Mesothelial cell of epicardium (in vitro differentiated cells): Measurements from ENCODE around the gene ETNK2. TPM values are rescaled to one million over a fixed set of nuclear protein-coding genes. Genes with fewer than 3 reads are reported as not detected.

Experiments
- DNase-seq, 2 experiments: peaks; one replicate each; pipeline ENCODE4 v3.0.0; 2021; ENCODE audit warnings: low spot score in 2 of 2; ENCODE audit not compliant: unreplicated experiment in 2 of 2
- H3K27ac Mint-ChIP-seq: 2 replicates; pipeline ENCODE4 v1.8.0; 2021; ENCODE audit warnings: mixed read lengths
- H3K27me3 Mint-ChIP-seq: 2 replicates; pipeline ENCODE4 v1.8.0; 2021; ENCODE audit warnings: low read depth, mixed read lengths
- H3K36me3 Mint-ChIP-seq: 2 replicates; pipeline ENCODE4 v1.8.0; 2021; ENCODE audit warnings: mixed read lengths
- H3K4me1 Mint-ChIP-seq: 2 replicates; pipeline ENCODE4 v1.8.0; 2021; ENCODE audit warnings: mixed read lengths
- H3K4me3 Mint-ChIP-seq: 2 replicates; pipeline ENCODE4 v1.8.0; 2021; ENCODE audit warnings: mild to moderate bottlenecking, moderate library complexity, mixed read lengths
- H3K9me3 Mint-ChIP-seq: 2 replicates; pipeline ENCODE4 v1.8.0; 2021; ENCODE audit warnings: mixed read lengths
- CTCF ChIP-seq: fragments of 200-600 bp; sonication (generic); IDR thresholded peaks from one replicate; pipeline ENCODE4 v1.5.0; 2021; ENCODE audit warnings: antibody characterized with exemption; ENCODE audit not compliant: unreplicated experiment
- total RNA-seq: library from RNA; stranded (reverse); gene quantifications from 3 replicates; pipeline ENCODE4 v1.2.1, GENCODE V29; 2021

The ETNK2 gene
- total RNA-seq, 1 donor from 2014 or later: 19.2 TPM

GRCh38 chr1:204136814-204137213 is 15.0 kb downstream of the ETNK2 start:
- no peaks in the 10 kb centered on the region for H3K4me1 Mint-ChIP-seq
- H3K9me3 Mint-ChIP-seq: no peaks in the 10 kb centered on the region
- H3K27ac Mint-ChIP-seq: no peak overlapping the region
- no peak overlapping the region for H3K4me3 Mint-ChIP-seq
- no peak for DNase-seq
- peaks cover 14% of the 10 kb centered on the region for H3K36me3 Mint-ChIP-seq
- no peak for TF ChIP-seq CTCF
- no peaks in the 10 kb centered on the region for H3K27me3 Mint-ChIP-seq

GRCh38 chr1:204134103-204134502 is 17.7 kb downstream of the ETNK2 start:
- Mint-ChIP-seq H3K36me3 (peaks cover 12% of the 10 kb centered on the region), H3K27ac (no peak overlapping the region), H3K4me1 (peaks cover 17% of the 10 kb centered on the region), H3K27me3 (no peaks in the 10 kb centered on the region), H3K4me3 (no peak overlapping the region), H3K9me3 (no peaks in the 10 kb centered on the region)
- DNase-seq: no peak
- TF ChIP-seq CTCF: no peak

GRCh38 chr1:204132718-204133117 is 19.1 kb downstream of the ETNK2 start:
- Mint-ChIP-seq H3K4me1 (peaks cover 26% of the 10 kb centered on the region), H3K9me3 (no peaks in the 10 kb centered on the region)
- no peak for DNase-seq

GRCh38 chr1:204131978-204132377 is 19.9 kb downstream of the ETNK2 start:
- Mint-ChIP-seq H3K4me3 (no peak overlapping the region), H3K36me3 (peaks cover 9% of the 10 kb centered on the region), H3K27me3 (no peaks in the 10 kb centered on the region), H3K4me1 (peaks cover 33% of the 10 kb centered on the region), H3K27ac (peak overlapping the region; percentile 12), H3K9me3 (no peaks in the 10 kb centered on the region)
- no peak for TF ChIP-seq CTCF
- DNase-seq: no peak

More at GRCh38 chr1:204132718-204133117, 19.1 kb downstream of the ETNK2 start:
- Mint-ChIP-seq H3K27ac (no peak overlapping the region), H3K27me3 (no peaks in the 10 kb centered on the region), H3K36me3 (peaks cover 9% of the 10 kb centered on the region), H3K4me3 (no peak overlapping the region)
- no peak for TF ChIP-seq CTCF

GRCh38 chr1:204130981-204131892 is 20.6 kb downstream of the ETNK2 start:
- Mint-ChIP-seq H3K4me3 (no peak overlapping the region), H3K4me1 (peaks cover 40% of the 10 kb centered on the region), H3K36me3 (peaks cover 12% of the 10 kb centered on the region), H3K27me3 (no peaks in the 10 kb centered on the region), H3K9me3 (no peaks in the 10 kb centered on the region), H3K27ac (peak overlapping the region; percentile 86)
- no peak for TF ChIP-seq CTCF
- DNase-seq: no peak
